K562 (cell line): ENCODE measurements around the gene KBTBD13.

Source experiments
- CREM ChIP-seq: IDR thresholded peaks from 2 replicates; pipeline ENCODE4 v1.6.1; 2014; ENCODE audit warnings: antibody characterized with exemption, low read depth
- HNRNPLL ChIP-seq: fragments of 200-400 bp; formaldehyde crosslinking; IDR thresholded peaks from 2 replicates; pipeline ENCODE4 v1.6.1; 2017; ENCODE audit warnings: low read length, low read depth, mild to moderate bottlenecking; ENCODE audit not compliant: poor library complexity, severe bottlenecking
- POLR2A ChIP-seq: fragments of 450-650 bp; conservative IDR thresholded peaks from 2 replicates; pipeline ENCODE4 v1.6.1; 2016
- POLR2AphosphoS2 ChIP-seq: IDR thresholded peaks from 2 replicates; pipeline ENCODE4 v1.6.1; 2012; ENCODE audit warnings: low read length, improper control_type of control experiment
- SLC30A9 ChIP-seq: fragments of 250-450 bp; sonication (Bioruptor Pico); IDR thresholded peaks from 2 replicates; pipeline ENCODE4 v1.8.0; 2022; ENCODE audit warnings: mild to moderate bottlenecking, moderate library complexity
- SMARCE1 ChIP-seq: fragments of 450-650 bp; IDR thresholded peaks from 2 replicates; pipeline ENCODE4 v1.7.1; 2016; ENCODE audit warnings: mild to moderate bottlenecking
- TAF1 ChIP-seq: IDR thresholded peaks from 2 replicates; pipeline ENCODE4 v1.6.1; 2011; ENCODE audit warnings: mild to moderate bottlenecking, low read length, moderate library complexity; ENCODE audit not compliant: insufficient read depth, control insufficient read depth, severe bottlenecking; ENCODE audit errors: extremely low read depth
- TARDBP ChIP-seq: fragments of 450-650 bp; IDR thresholded peaks from 2 replicates; pipeline ENCODE4 v1.6.1; 2016
- TBP ChIP-seq: optimal IDR thresholded peaks from 2 replicates; pipeline ENCODE3; 2011; ENCODE audit warnings: low read depth, low read length, improper control_type of control experiment
- U2AF2 ChIP-seq: fragments of 200-400 bp; formaldehyde crosslinking; optimal IDR thresholded peaks from 2 replicates; pipeline ENCODE3; 2017; ENCODE audit warnings: low read depth, mild to moderate bottlenecking, low read length
- ZFP36 ChIP-seq: fragments of 150-350 bp; IDR thresholded peaks from 2 replicates; pipeline ENCODE4 v1.6.1; 2018; ENCODE audit warnings: low read length, low read depth; ENCODE audit not compliant: partially characterized antibody
- TF ChIP-seq, protein P1 (sequence below): conservative IDR thresholded peaks from 2 replicates; pipeline ENCODE4 v1.6.1; 2011; ENCODE audit warnings: low read depth, mild to moderate bottlenecking, low read length; ENCODE audit not compliant: control insufficient read depth
- TF ChIP-seq, protein P2 (sequence below), 3 experiments: IDR thresholded peaks in 2 of 3; conservative IDR thresholded peaks in 1 of 3; 2 replicates each; pipeline ENCODE4 v1.5.1; 2011 to 2012; ENCODE audit warnings: low read length in 3 of 3, mild to moderate bottlenecking in 3 of 3, control low read depth in 2 of 3, improper control_type of control experiment in 1 of 3, inconsistent platforms in 1 of 3, low read depth in 1 of 3, mixed read lengths in 1 of 3, moderate library complexity in 1 of 3; ENCODE audit not compliant: insufficient read depth in 2 of 3
- TF ChIP-seq, protein P3 (sequence below): sonication (generic); formaldehyde crosslinking; IDR thresholded peaks from 2 replicates; pipeline ENCODE4 v1.8.0; 2022; ENCODE audit warnings: mild to moderate bottlenecking, missing genetic modification reagents

DNA sequence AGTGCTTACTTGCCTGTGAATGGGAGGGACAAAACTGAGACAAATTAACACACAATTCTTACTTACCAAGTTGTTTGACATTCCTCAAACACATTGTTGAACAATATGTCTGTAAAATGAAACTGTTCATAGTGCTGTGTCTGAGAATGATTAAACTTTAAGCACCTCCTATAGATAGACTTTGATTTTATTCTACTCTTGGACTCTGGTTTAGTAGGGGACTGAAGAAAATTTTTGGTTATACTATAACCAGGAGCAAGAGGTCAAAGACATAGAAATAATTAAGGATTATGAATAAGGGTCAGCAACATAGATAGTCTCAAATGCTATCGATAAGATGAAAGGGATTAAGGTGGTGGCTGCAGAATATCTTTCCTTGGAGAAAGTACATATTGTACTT is 39.2 kb upstream of the KBTBD13 start:
- no peak for TF ChIP-seq SLC30A9 (CRISPR knock-in tag)
- no peak for TF ChIP-seq HNRNPLL
- no peak for TF ChIP-seq TARDBP
- no peak for TF ChIP-seq CREM
- TF ChIP-seq, protein P1, sequence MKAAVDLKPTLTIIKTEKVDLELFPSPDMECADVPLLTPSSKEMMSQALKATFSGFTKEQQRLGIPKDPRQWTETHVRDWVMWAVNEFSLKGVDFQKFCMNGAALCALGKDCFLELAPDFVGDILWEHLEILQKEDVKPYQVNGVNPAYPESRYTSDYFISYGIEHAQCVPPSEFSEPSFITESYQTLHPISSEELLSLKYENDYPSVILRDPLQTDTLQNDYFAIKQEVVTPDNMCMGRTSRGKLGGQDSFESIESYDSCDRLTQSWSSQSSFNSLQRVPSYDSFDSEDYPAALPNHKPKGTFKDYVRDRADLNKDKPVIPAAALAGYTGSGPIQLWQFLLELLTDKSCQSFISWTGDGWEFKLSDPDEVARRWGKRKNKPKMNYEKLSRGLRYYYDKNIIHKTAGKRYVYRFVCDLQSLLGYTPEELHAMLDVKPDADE: no peak
- TF ChIP-seq TAF1: no peak
- TF ChIP-seq POLR2A: no peak
- TF ChIP-seq, protein P2, sequence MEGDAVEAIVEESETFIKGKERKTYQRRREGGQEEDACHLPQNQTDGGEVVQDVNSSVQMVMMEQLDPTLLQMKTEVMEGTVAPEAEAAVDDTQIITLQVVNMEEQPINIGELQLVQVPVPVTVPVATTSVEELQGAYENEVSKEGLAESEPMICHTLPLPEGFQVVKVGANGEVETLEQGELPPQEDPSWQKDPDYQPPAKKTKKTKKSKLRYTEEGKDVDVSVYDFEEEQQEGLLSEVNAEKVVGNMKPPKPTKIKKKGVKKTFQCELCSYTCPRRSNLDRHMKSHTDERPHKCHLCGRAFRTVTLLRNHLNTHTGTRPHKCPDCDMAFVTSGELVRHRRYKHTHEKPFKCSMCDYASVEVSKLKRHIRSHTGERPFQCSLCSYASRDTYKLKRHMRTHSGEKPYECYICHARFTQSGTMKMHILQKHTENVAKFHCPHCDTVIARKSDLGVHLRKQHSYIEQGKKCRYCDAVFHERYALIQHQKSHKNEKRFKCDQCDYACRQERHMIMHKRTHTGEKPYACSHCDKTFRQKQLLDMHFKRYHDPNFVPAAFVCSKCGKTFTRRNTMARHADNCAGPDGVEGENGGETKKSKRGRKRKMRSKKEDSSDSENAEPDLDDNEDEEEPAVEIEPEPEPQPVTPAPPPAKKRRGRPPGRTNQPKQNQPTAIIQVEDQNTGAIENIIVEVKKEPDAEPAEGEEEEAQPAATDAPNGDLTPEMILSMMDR (IDR thresholded peaks at IDR 0.05 in 2 of 3, conservative IDR thresholded peaks at IDR 0.05 in 1 of 3; ENCODE audit: insufficient read depth in 2 of 3, low read depth in 1 of 3, low read length in 3 of 3): no peak
- TF ChIP-seq U2AF2: no peak
- no peak for TF ChIP-seq SMARCE1
- no peak for TF ChIP-seq POLR2AphosphoS2
- no peak for TF ChIP-seq ZFP36
- TF ChIP-seq, protein P3, sequence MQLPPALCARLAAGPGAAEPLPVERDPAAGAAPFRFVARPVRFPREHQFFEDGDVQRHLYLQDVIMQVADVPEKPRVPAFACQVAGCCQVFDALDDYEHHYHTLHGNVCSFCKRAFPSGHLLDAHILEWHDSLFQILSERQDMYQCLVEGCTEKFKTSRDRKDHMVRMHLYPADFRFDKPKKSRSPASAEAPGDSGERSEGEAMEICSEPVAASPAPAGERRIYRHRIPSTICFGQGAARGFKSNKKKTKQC (CRISPR knock-in tag): no peak
- no peak for TF ChIP-seq TBP
